T-cell (primary cell): ENCODE measurements around the gene SVBP. TPM values are rescaled to one million over a fixed set of nuclear protein-coding genes. Genes with fewer than 3 reads are reported as not detected.

Experiments
- ATAC-seq, 4 experiments: fragments of 200-7000 bp in 3 of 4; fragments of 150-1000 bp in 1 of 4; cut with Tn5 transposase; replicated peaks in 1 of 4; 1 replicate in 3 of 4; 2 replicates in 1 of 4; pipeline ENCODE4 v1.10.0; 2021; ENCODE audit warnings: moderate library complexity in 3 of 4, mild to moderate bottlenecking in 2 of 4, moderate number of reproducible peaks in 1 of 4
- CTCF ChIA-PET, 2 donors: fragments of 300-600 bp; sonication (Branson Sonifier 250); formaldehyde crosslinking; loops; one replicate each; lab custom pipeline; 2022; ENCODE audit warnings: antibody characterized with exemption in 2 of 2; lab: Charles Lee
- POLR2A ChIA-PET, 2 donors: fragments of 300-600 bp; sonication (Branson Sonifier 250); formaldehyde crosslinking; loops; one replicate each; lab custom pipeline; 2022; ENCODE audit warnings: antibody characterized with exemption in 2 of 2; lab: Charles Lee
- DNase-seq, 35 experiments: peaks; one replicate each; pipeline versions ENCODE4 v3.0.0 to v3.0.0-alpha.2; 2013 to 2023
- H3K27ac ChIP-seq: one replicate; pipeline ENCODE4 v1.5.1; 2013; ENCODE audit warnings: low read length
- H3K27me3 ChIP-seq, 2 experiments: replicated peaks in 1 of 2; 1 replicate in 1 of 2; 2 replicates in 1 of 2; pipeline versions ENCODE4 v1.6.1 to v1.7.0; 2013; ENCODE audit warnings: low read length in 1 of 2, mixed read lengths in 1 of 2; ENCODE audit not compliant: control insufficient read depth in 2 of 2, insufficient read depth in 2 of 2; ENCODE audit errors: extremely low read depth in 1 of 2
- H3K36me3 ChIP-seq, 2 donors: 1 replicate in 1 of 2; 2 replicates in 1 of 2; pipeline versions ENCODE4 v1.6.1 to v1.7.0; 2013; ENCODE audit warnings: low read length in 1 of 2; ENCODE audit not compliant: control insufficient read depth in 2 of 2, insufficient read depth in 1 of 2; ENCODE audit errors: extremely low read depth in 1 of 2
- H3K4me1 ChIP-seq, 2 experiments: 1 replicate in 1 of 2; 2 replicates in 1 of 2; pipeline versions ENCODE4 v1.6.1 to v1.7.0; 2013; ENCODE audit warnings: low read length in 2 of 2, mixed read lengths in 1 of 2; ENCODE audit not compliant: insufficient read depth in 2 of 2, control insufficient read depth in 1 of 2; ENCODE audit errors: extremely low read depth in 1 of 2
- H3K4me3 ChIP-seq, 2 donors: 1 replicate in 1 of 2; 2 replicates in 1 of 2; pipeline versions ENCODE4 v1.5.1 to v1.7.0; 2013; ENCODE audit warnings: mild to moderate bottlenecking in 2 of 2, low read length in 1 of 2, moderate library complexity in 1 of 2; ENCODE audit not compliant: control insufficient read depth in 1 of 2; ENCODE audit errors: extremely low read depth in 1 of 2
- H3K9me3 ChIP-seq: 2 replicates; pipeline ENCODE4 v1.7.0; 2013
- H3K27ac Mint-ChIP-seq, 2 donors: one replicate each; pipeline ENCODE4 v1.8.0; 2020 to 2021; ENCODE audit warnings: mild to moderate bottlenecking in 2 of 2, mixed read lengths in 2 of 2
- H3K27me3 Mint-ChIP-seq, 2 donors: one replicate each; pipeline ENCODE4 v1.8.0; 2021 to 2022; ENCODE audit warnings: mixed read lengths in 2 of 2
- H3K36me3 Mint-ChIP-seq: one replicate; pipeline ENCODE4 v1.8.0; 2021; ENCODE audit warnings: mixed read lengths
- H3K4me1 Mint-ChIP-seq, 3 donors: one replicate each; pipeline ENCODE4 v1.8.0; 2020 to 2022; ENCODE audit warnings: mixed read lengths in 3 of 3, mild to moderate bottlenecking in 1 of 3
- H3K4me3 Mint-ChIP-seq, 3 donors: one replicate each; pipeline ENCODE4 v1.8.0; 2020 to 2022; ENCODE audit warnings: mild to moderate bottlenecking in 3 of 3, mixed read lengths in 3 of 3, moderate library complexity in 3 of 3
- H3K9me3 Mint-ChIP-seq, 3 donors: one replicate each; pipeline ENCODE4 v1.8.0; 2020 to 2022; ENCODE audit warnings: mixed read lengths in 3 of 3
- WGBS: methylation state at CpG from one replicate; pipeline ENCODE4 v1.1.5; 2013; ENCODE audit warnings: missing lambda C conversion rate; ENCODE audit not compliant: insufficient coverage; 5-methylcytosine and 5-hydroxymethylcytosine counted together
- total RNA-seq, 35 experiments: library from RNA in 6 of 35; stranded (reverse) in 6 of 35; fragments of 120-200 nt in 1 of 35; gene quantifications; one replicate each; pipeline versions ENCODE4 v1.2.1 to v1.2.4 and lab custom pipeline; 2013 to 2026

SVBP gene
- total RNA-seq, 5 donors from 2014 or later (not counting 1 experiment from before 2014, with no cell fraction given): 15.8 to 19.7 (median 18.7) TPM

- ChIA-PET CTCF (no interaction called here), POLR2A (no interaction called here)
- no peaks in the 10 kb centered on the region for H3K4me1 Mint-ChIP-seq
- no peak overlapping the region for H3K27ac Mint-ChIP-seq
- Histone ChIP-seq H3K9me3 (no peaks in the 10 kb centered on the region), H3K36me3 (no peaks in the 10 kb centered on the region), H3K27ac (no peak overlapping the region), H3K27me3 (no peaks in the 10 kb centered on the region), H3K4me1 (no peaks in the 10 kb centered on the region), H3K4me3 (no peak overlapping the region)
- no peaks in the 10 kb centered on the region for H3K36me3 Mint-ChIP-seq
- 53% methylated on average over 4 of the region's 5 CpGs for WGBS
- ATAC-seq (no peak), DNase-seq (no peak)
- no peaks in the 10 kb centered on the region for H3K9me3 Mint-ChIP-seq
- no peaks in the 10 kb centered on the region for H3K27me3 Mint-ChIP-seq
- no peak overlapping the region for H3K4me3 Mint-ChIP-seq
Observed at GRCh38 chr1:42797979-42798378, 19.2 kb downstream of the SVBP start.

GRCh38 chr1:42797414-42797813, 19.8 kb downstream of the SVBP start:
- no peak overlapping the region for H3K4me3 Mint-ChIP-seq
- 83% methylated on average over 1 of the region's 3 CpGs for WGBS
- H3K27ac Mint-ChIP-seq: no peak overlapping the region
- CTCF ChIA-PET: no interaction called here
- no peaks in the 10 kb centered on the region for H3K4me1 Mint-ChIP-seq
- DNase-seq: no peak
- Histone ChIP-seq H3K27me3 (no peaks in the 10 kb centered on the region), H3K27ac (no peak overlapping the region), H3K36me3 (no peaks in the 10 kb centered on the region), H3K4me3 (no peak overlapping the region), H3K9me3 (no peaks in the 10 kb centered on the region), H3K4me1 (no peaks in the 10 kb centered on the region)
- H3K27me3 Mint-ChIP-seq: no peaks in the 10 kb centered on the region
- H3K9me3 Mint-ChIP-seq: no peaks in the 10 kb centered on the region
- ATAC-seq: no peak
- no peaks in the 10 kb centered on the region for H3K36me3 Mint-ChIP-seq
- POLR2A ChIA-PET: no interaction called here

GRCh38 chr1:42793824-42794223, 23.4 kb downstream of the SVBP start:
- no peaks in the 10 kb centered on the region for H3K27me3 Mint-ChIP-seq
- no peaks in the 10 kb centered on the region for H3K36me3 Mint-ChIP-seq
- Histone ChIP-seq H3K4me3 (no peak overlapping the region), H3K36me3 (no peaks in the 10 kb centered on the region), H3K27me3 (no peaks in the 10 kb centered on the region), H3K27ac (no peak overlapping the region), H3K9me3 (no peaks in the 10 kb centered on the region), H3K4me1 (no peaks in the 10 kb centered on the region)
- DNase-seq (no peak), ATAC-seq (no peak)
- no peak overlapping the region for H3K4me3 Mint-ChIP-seq
- no peak overlapping the region for H3K27ac Mint-ChIP-seq
- no peaks in the 10 kb centered on the region for H3K9me3 Mint-ChIP-seq
- ChIA-PET POLR2A (interaction anchor here in 1 of 2 donors (0.6 kb wide), 1 partner anchor 592 kb away, joined by 3 read pairs; no protein-coding TSS in a partner anchor), CTCF (no interaction called here)
- no peaks in the 10 kb centered on the region for H3K4me1 Mint-ChIP-seq
- WGBS: 93% methylated on average over 2 of the region's 2 CpGs

GRCh38 chr1:42788021-42788420, 29.2 kb downstream of the SVBP start:
- peaks cover 14 to 20% (median 16%) of the 10 kb centered on the region in 3 donors for H3K4me1 Mint-ChIP-seq
- WGBS: 100% methylated on average over 1 of the region's 1 CpG
- no peak overlapping the region for H3K27ac ChIP-seq
- H3K4me3 Mint-ChIP-seq: no peak overlapping the region
- ChIA-PET CTCF (interaction anchor here in 1 of 2 donors (0.6 kb wide), 1 partner anchor 9 kb away, joined by 3 read pairs; no protein-coding TSS in a partner anchor), POLR2A (no interaction called here)
- peaks cover 0 to under 1% of the 10 kb centered on the region in 2 donors for H3K36me3 ChIP-seq
- DNase-seq (no peak), ATAC-seq (no peak)
- no peaks in the 10 kb centered on the region for H3K9me3 Mint-ChIP-seq
- H3K9me3 ChIP-seq: no peaks in the 10 kb centered on the region
- H3K4me3 ChIP-seq: no peak overlapping the region
- no peak overlapping the region for H3K27ac Mint-ChIP-seq
- H3K27me3 Mint-ChIP-seq: no peaks in the 10 kb centered on the region
- peaks cover 2 to 15% of the 10 kb centered on the region in 2 experiments for H3K4me1 ChIP-seq
- peaks cover 0 to 4% of the 10 kb centered on the region in 2 experiments for H3K27me3 ChIP-seq
- H3K36me3 Mint-ChIP-seq: no peaks in the 10 kb centered on the region

GRCh38 chr1:42786097-42786496, 31.1 kb downstream of the SVBP start:
- POLR2A ChIA-PET: no interaction called here
- peak overlapping the region in 1 of 2 donors; percentile 76 for H3K27ac Mint-ChIP-seq

GRCh38 chr1:42784946-42785693, 32.1 kb downstream of the SVBP start, which contains the start of gene TMEM269:
TSS of gene TMEM269 (plus strand) at chr1:42784991. CDS start at chr1:42789894, 4,903 bp downstream.
- Mint-ChIP-seq H3K4me3 (peak within 1 kb of the TSS; percentile 76 to 83 (median 78)), H3K4me1 (peaks cover 14 to 20% (median 16%) of the 10 kb centered on the region in 3 donors), H3K9me3 (no peaks in the 10 kb centered on the region), H3K36me3 (peaks cover 13% of the 10 kb centered on the region), H3K27ac (peak within 1 kb of the TSS; percentile 41 to 76), H3K27me3 (no peaks in the 10 kb centered on the region)
- H3K9me3 ChIP-seq: no peaks in the 10 kb centered on the region
- H3K4me3 ChIP-seq: peak within 1 kb of the TSS; percentile 55 to 63
- no peak within 1 kb of the TSS for H3K27ac ChIP-seq
- ChIA-PET CTCF (no interaction called here), POLR2A (interaction anchor here in 1 of 2 donors (0.6 kb wide), 1 partner anchor 214 kb away, joined by 4 read pairs; no protein-coding TSS in a partner anchor)
- ATAC-seq: peak; percentile 80 to 90 (median 84)
- peaks cover 2 to 15% of the 10 kb centered on the region in 2 experiments for H3K4me1 ChIP-seq
- WGBS: 12% methylated on average over 48 of the region's 54 CpGs
- peaks cover 0 to 9% of the 10 kb centered on the region in 2 donors for H3K36me3 ChIP-seq
- H3K27me3 ChIP-seq: peaks cover 0 to 4% of the 10 kb centered on the region in 2 experiments
- peak; percentile 10 to 67 (median 50) for DNase-seq

More at GRCh38 chr1:42786097-42786496, 31.1 kb downstream of the SVBP start:
- WGBS: 100% methylated on average over 2 of the region's 5 CpGs
- no peak overlapping the region for H3K27ac ChIP-seq
- H3K9me3 Mint-ChIP-seq: no peaks in the 10 kb centered on the region
- peaks cover 2 to 15% of the 10 kb centered on the region in 2 experiments for H3K4me1 ChIP-seq
- no peaks in the 10 kb centered on the region for H3K9me3 ChIP-seq
- H3K4me3 ChIP-seq: no peak overlapping the region
- peaks cover 0 to 4% of the 10 kb centered on the region in 2 experiments for H3K27me3 ChIP-seq
- CTCF ChIA-PET: no interaction called here
- H3K27me3 Mint-ChIP-seq: no peaks in the 10 kb centered on the region
- peak overlapping the region; percentile 76 to 83 (median 78) for H3K4me3 Mint-ChIP-seq
- ATAC-seq: no peak
- H3K36me3 Mint-ChIP-seq: peaks cover 6% of the 10 kb centered on the region
- H3K36me3 ChIP-seq: peaks cover 0 to 3% of the 10 kb centered on the region in 2 donors
- peaks cover 14 to 20% (median 16%) of the 10 kb centered on the region in 3 donors for H3K4me1 Mint-ChIP-seq
- DNase-seq: no peak
